Astrocyte of the cerebellum (primary cell): Measurements from ENCODE around the gene AHSG.

Experiments
- DNase-seq: peaks from one replicate; pipeline ENCODE4 v3.0.0-alpha.2; 2011; ENCODE audit warnings: low read depth
- H3K4me3 ChIP-seq: 2 replicates; pipeline ENCODE4 v1.5.1; 2011; ENCODE audit warnings: mild to moderate bottlenecking, low read depth, low read length, moderate library complexity
- in situ Hi-C: cut with HindIII; loops from 2 replicates; pipeline ENCODE4 v1.10.0; 2017; ENCODE audit warnings: low sequenced_read_pairs
- TF ChIP-seq, protein P1 (sequence below): IDR thresholded peaks from 2 replicates; pipeline ENCODE4 v1.5.1; 2012; ENCODE audit warnings: low read length, low read depth, moderate library complexity, mild to moderate bottlenecking; ENCODE audit errors: missing control alignments

The AHSG gene

DNA sequence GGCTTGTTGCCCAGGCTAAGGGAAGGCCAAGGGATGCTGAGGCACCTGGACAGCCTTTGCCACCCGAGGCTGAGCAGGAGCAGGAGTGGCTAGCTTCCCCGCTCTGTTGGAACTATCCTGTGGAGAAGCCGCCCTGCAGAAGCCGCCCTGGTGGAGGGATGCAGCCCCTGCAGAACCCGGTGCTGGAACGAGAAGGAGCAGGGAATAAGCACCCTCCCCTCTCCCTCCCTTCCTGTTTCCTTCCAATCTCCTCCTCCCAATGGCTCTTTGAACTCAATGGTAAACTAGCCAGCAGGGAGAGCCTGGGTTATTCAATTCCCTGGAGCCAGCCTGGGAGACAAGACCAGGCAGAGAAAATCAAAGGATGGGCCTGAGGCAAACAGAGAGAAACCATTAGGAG is 41.1 kb downstream of the AHSG start:
- TF ChIP-seq, protein P1, sequence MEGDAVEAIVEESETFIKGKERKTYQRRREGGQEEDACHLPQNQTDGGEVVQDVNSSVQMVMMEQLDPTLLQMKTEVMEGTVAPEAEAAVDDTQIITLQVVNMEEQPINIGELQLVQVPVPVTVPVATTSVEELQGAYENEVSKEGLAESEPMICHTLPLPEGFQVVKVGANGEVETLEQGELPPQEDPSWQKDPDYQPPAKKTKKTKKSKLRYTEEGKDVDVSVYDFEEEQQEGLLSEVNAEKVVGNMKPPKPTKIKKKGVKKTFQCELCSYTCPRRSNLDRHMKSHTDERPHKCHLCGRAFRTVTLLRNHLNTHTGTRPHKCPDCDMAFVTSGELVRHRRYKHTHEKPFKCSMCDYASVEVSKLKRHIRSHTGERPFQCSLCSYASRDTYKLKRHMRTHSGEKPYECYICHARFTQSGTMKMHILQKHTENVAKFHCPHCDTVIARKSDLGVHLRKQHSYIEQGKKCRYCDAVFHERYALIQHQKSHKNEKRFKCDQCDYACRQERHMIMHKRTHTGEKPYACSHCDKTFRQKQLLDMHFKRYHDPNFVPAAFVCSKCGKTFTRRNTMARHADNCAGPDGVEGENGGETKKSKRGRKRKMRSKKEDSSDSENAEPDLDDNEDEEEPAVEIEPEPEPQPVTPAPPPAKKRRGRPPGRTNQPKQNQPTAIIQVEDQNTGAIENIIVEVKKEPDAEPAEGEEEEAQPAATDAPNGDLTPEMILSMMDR: peak; percentile 15
- H3K4me3 ChIP-seq: no peak overlapping the region
- in situ Hi-C loops: no loop called here
- no peak for DNase-seq

GRCh38 chr3:186663361-186664118 is 50.7 kb downstream of the AHSG start:
- H3K4me3 ChIP-seq: no peak overlapping the region
- no peak for DNase-seq
- TF ChIP-seq, protein P1: no peak
- in situ Hi-C loops: no loop called here

DNA sequence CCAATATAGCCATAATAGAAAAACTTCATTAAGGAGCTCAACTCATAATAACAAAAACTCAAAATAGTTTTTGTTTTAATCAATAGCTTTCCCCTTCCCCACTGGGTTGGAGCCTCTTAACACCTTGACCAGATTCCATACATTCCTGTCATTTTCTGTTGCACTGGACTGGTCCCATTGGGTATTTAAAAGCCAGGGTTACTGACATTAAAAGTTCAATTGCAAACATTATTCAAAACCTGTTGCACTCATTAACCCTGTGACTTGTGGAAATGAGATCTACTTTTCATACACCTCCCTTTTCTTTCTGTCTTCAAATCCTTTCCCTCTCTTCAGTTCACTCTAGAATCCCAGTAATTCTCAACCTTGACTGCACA is 51.2 kb downstream of the AHSG start:
- no peak for DNase-seq
- in situ Hi-C loops: no loop called here
- H3K4me3 ChIP-seq: no peak overlapping the region
- TF ChIP-seq, protein P1: no peak

- no peak overlapping the region for H3K4me3 ChIP-seq
- in situ Hi-C loops: no loop called here
- TF ChIP-seq, protein P1: no peak
- DNase-seq: no peak
Measured at GRCh38 chr3:186664506-186664905, 51.6 kb downstream of the AHSG start.

DNA sequence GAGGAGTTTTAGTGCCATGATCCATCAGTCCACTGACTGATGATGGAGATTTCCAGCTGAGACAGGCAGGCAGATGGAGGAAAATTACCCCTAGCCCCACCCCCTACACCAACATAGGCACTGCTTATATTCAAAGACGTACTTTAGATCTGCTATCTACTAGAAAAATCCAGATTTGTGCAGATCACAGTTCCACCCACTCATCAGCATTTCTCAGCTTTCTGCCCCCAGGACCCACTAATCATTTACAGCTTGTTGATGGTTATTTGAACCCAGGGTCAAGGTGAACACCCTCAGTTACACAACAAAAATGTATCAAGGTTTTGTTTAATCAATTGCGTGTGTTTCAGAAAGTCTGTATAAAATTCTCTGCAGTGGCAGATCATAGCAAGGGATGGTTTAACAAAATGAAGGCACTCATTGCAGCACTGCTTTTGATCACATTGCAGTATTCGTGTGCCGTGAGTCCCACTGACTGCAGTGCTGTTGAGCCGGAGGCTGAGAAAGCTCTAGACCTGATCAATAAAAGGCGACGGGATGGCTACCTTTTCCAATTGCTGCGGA is 52.8 kb downstream of the AHSG start, which contains the start of gene HRG:
TSS of gene HRG (plus strand) at position 390 of the 564 bp plus-strand sequence. CDS start at position 408, 18 bp downstream.
- no peak within 1 kb of the TSS for H3K4me3 ChIP-seq

GRCh38 chr3:186668426-186668825 is 55.6 kb downstream of the AHSG start:
- in situ Hi-C loops: no loop called here
- DNase-seq: no peak
- H3K4me3 ChIP-seq: no peak overlapping the region
- TF ChIP-seq, protein P1: no peak

More for the DNA sequence above, 52.8 kb downstream of the AHSG start, which contains the start of gene HRG:
- no peak for DNase-seq
- in situ Hi-C loops: no loop called here
- TF ChIP-seq, protein P1: no peak
